Smooth muscle cell (in vitro differentiated cells): ENCODE data around the gene KPNA4. TPM values are rescaled to one million over a fixed set of nuclear protein-coding genes. Genes with fewer than 3 reads are reported as not detected.

Experiments used
- DNase-seq: peaks from one replicate; lab custom pipeline; 2025; ENCODE audit not compliant: unreplicated experiment; lab: John Stamatoyannopoulos, UW
- H2AFZ ChIP-seq: fragments of 200-600 bp; sonication (generic); 2 replicates; pipeline ENCODE4 v1.6.0; 2016; ENCODE audit warnings: antibody characterized with exemption, low read depth, mild to moderate bottlenecking
- H3F3A ChIP-seq: fragments of 200-600 bp; sonication (generic); 2 replicates; pipeline ENCODE4 v1.6.0; 2017; ENCODE audit warnings: antibody characterized with exemption, low read depth
- H3K27ac ChIP-seq: fragments of 200-600 bp; sonication (generic); 2 replicates; pipeline ENCODE4 v1.5.1; 2016; ENCODE audit warnings: low read depth, mild to moderate bottlenecking
- H3K27me3 ChIP-seq: fragments of 200-600 bp; sonication (generic); 2 replicates; pipeline ENCODE4 v1.6.1; 2016; ENCODE audit warnings: low read depth, mild to moderate bottlenecking
- H3K36me3 ChIP-seq: fragments of 200-600 bp; sonication (generic); 2 replicates; pipeline ENCODE4 v1.5.1; 2016; ENCODE audit warnings: low read depth
- H3K4me1 ChIP-seq: fragments of 200-600 bp; sonication (generic); 2 replicates; pipeline ENCODE4 v1.5.1; 2016; ENCODE audit warnings: low read depth
- H3K4me2 ChIP-seq: fragments of 200-600 bp; sonication (generic); 2 replicates; pipeline ENCODE4 v1.6.0; 2016; ENCODE audit warnings: mild to moderate bottlenecking
- H3K4me3 ChIP-seq: fragments of 200-600 bp; sonication (generic); 2 replicates; pipeline ENCODE4 v1.5.1; 2016; ENCODE audit warnings: mild to moderate bottlenecking
- H3K79me2 ChIP-seq: fragments of 200-600 bp; sonication (generic); 2 replicates; pipeline ENCODE4 v1.6.0; 2016; ENCODE audit warnings: low read depth, mild to moderate bottlenecking
- H3K9ac ChIP-seq: fragments of 200-600 bp; sonication (generic); 2 replicates; pipeline ENCODE4 v1.6.0; 2016; ENCODE audit warnings: low read depth
- H3K9me3 ChIP-seq: fragments of 200-600 bp; sonication (generic); replicated peaks from 2 replicates; pipeline ENCODE4 v1.5.1; 2016; ENCODE audit warnings: low read depth
- H4K20me1 ChIP-seq: fragments of 200-600 bp; sonication (generic); 2 replicates; pipeline ENCODE4 v1.6.0; 2016; ENCODE audit warnings: low read depth
- CTCF ChIP-seq: fragments of 200-600 bp; sonication (generic); IDR thresholded peaks from 2 replicates; pipeline ENCODE4 v1.5.1; 2017; ENCODE audit warnings: borderline replicate concordance, mild to moderate bottlenecking, antibody characterized with exemption; ENCODE audit not compliant: insufficient read depth, poor library complexity, severe bottlenecking
- WGBS: methylation state at CpG from one replicate; pipeline ENCODE4 v1.1.7; 2016; ENCODE audit warnings: low lambda C conversion rate; 5-methylcytosine and 5-hydroxymethylcytosine counted together
- polyA plus RNA-seq: library from polyadenylated mRNA; unstranded; fragments of >200 nt; fragmentation: Nextera tagmentation; extraction: Ambion mirVana; gene quantifications from 2 replicates; pipeline ENCODE4 v1.2.1, GENCODE V29; 2016
- total RNA-seq: library from RNA; depleted of rRNA; stranded (reverse); fragments of >200 nt; gene quantifications from 2 replicates; pipeline ENCODE4 v1.2.3, GENCODE V29; 2014

Gene KPNA4
- total and polyA plus RNA-seq, 2 experiments from 2014 or later = 12.4 to 34.1 TPM

DNA sequence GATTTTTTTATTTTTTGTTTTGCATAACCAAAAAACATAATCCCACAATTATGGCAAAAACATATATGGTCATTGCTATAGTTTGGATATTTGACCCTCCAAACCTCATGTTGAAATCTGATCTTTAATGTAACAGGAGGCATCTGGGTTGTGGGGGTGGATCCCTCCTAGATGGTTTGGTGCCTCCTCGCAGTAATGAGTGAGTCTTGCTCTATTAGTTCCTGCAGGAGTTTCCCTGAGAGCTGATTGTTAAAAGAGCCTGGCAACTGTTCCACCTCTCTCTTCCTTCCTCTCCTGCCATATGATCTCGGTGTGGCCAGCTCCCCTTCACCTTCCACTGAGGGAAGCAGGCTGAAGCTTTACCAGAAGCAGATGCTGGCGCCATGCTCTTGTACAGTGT lies 82.6 kb downstream of the KPNA4 start:
- H3K9ac ChIP-seq = no peak overlapping the region
- 86% methylated on average over 3 of the region's 3 CpGs for WGBS
- H3F3A ChIP-seq = no peaks in the 10 kb centered on the region

GRCh38 chr3:160481856-160482255 lies 83.5 kb downstream of the KPNA4 start:
- no peak overlapping the region for H3K4me2 ChIP-seq
- H3K79me2 ChIP-seq = no peaks in the 10 kb centered on the region
- 95% methylated on average over 6 of the region's 6 CpGs for WGBS
- no peaks in the 10 kb centered on the region for H3K4me1 ChIP-seq
- H2AFZ ChIP-seq = no peak overlapping the region
- no peaks in the 10 kb centered on the region for H3K9me3 ChIP-seq
- H3K27me3 ChIP-seq = no peaks in the 10 kb centered on the region
- DNase-seq = no peak
- H3K36me3 ChIP-seq = no peaks in the 10 kb centered on the region
- H3K9ac ChIP-seq = no peak overlapping the region
- no peaks in the 10 kb centered on the region for H4K20me1 ChIP-seq
- H3K27ac ChIP-seq = no peak overlapping the region
- no peaks in the 10 kb centered on the region for H3F3A ChIP-seq
- no peak for TF ChIP-seq CTCF
- no peak overlapping the region for H3K4me3 ChIP-seq

More for the DNA sequence above, 82.6 kb downstream of the KPNA4 start:
- Histone ChIP-seq H2AFZ (no peak overlapping the region), H3K4me1 (no peaks in the 10 kb centered on the region), H3K79me2 (no peaks in the 10 kb centered on the region), H3K4me3 (no peak overlapping the region), H4K20me1 (no peaks in the 10 kb centered on the region), H3K36me3 (no peaks in the 10 kb centered on the region), H3K9me3 (no peaks in the 10 kb centered on the region), H3K27me3 (no peaks in the 10 kb centered on the region), H3K4me2 (no peak overlapping the region), H3K27ac (no peak overlapping the region)
- DNase-seq = no peak
- no peak for TF ChIP-seq CTCF

- Histone ChIP-seq H3F3A (no peaks in the 10 kb centered on the region), H3K9ac (no peak overlapping the region), H4K20me1 (no peaks in the 10 kb centered on the region), H2AFZ (no peak overlapping the region), H3K4me3 (no peak overlapping the region), H3K36me3 (no peaks in the 10 kb centered on the region), H3K4me1 (no peaks in the 10 kb centered on the region), H3K4me2 (no peak overlapping the region), H3K9me3 (no peaks in the 10 kb centered on the region), H3K27ac (no peak overlapping the region), H3K27me3 (no peaks in the 10 kb centered on the region), H3K79me2 (no peaks in the 10 kb centered on the region)
- DNase-seq = no peak
- WGBS = 91% methylated on average over 5 of the region's 5 CpGs
- no peak for TF ChIP-seq CTCF
Measured at GRCh38 chr3:160480931-160481330, 84.4 kb downstream of the KPNA4 start.

DNA sequence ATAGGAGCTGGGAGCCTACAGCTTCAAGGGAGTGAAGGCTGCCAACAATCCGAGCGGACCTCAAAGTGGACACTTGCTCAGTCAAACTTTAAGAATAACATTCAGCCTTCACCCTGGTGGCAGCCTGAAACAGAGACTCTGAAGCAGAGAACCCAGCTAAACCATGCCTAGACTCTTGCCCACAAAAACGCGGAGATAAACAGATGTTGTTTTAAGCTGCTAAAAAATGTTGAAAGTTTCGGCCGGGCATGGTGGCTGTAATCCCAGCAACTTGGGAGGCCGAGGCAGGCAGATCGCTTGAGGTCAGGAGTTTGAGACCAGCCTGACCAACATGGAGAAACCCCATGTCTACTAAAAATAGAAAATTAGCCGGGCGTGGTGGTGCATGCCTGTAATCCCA lies 86.0 kb downstream of the KPNA4 start:
- H3K27ac ChIP-seq = no peak overlapping the region

More for the DNA sequence above, 86.0 kb downstream of the KPNA4 start:
- Histone ChIP-seq H3F3A (no peaks in the 10 kb centered on the region), H3K4me2 (no peak overlapping the region), H3K9me3 (no peaks in the 10 kb centered on the region), H3K27me3 (no peaks in the 10 kb centered on the region), H3K4me1 (no peaks in the 10 kb centered on the region), H2AFZ (no peak overlapping the region), H3K4me3 (no peak overlapping the region), H3K79me2 (no peaks in the 10 kb centered on the region), H3K9ac (no peak overlapping the region), H3K36me3 (no peaks in the 10 kb centered on the region), H4K20me1 (no peaks in the 10 kb centered on the region)
- TF ChIP-seq CTCF = no peak
- DNase-seq = no peak
- 83% methylated on average over 10 of the region's 10 CpGs for WGBS
